UCSD-AML1 (cell line): Measurements from ENCODE around the gene MMAB.

Experiments
- DNase-seq: peaks from one replicate; lab custom pipeline; 2025; ENCODE audit not compliant: unreplicated experiment; lab: John Stamatoyannopoulos, UW

MMAB gene

GRCh38 chr12:109541413-109541726 is 31.9 kb downstream of the MMAB start:
- no peak for DNase-seq

GRCh38 chr12:109540526-109541412 is 32.5 kb downstream of the MMAB start:
- no peak for DNase-seq

GRCh38 chr12:109539508-109539907 is 33.8 kb downstream of the MMAB start:
- DNase-seq, result no peak

- DNase-seq, result no peak
These were observed 35.0 kb downstream of the MMAB start for GRCh38 chr12:109538191-109538863.

- no peak for DNase-seq
These were observed 36.2 kb downstream of the MMAB start for GRCh38 chr12:109537136-109537535.

- no peak for DNase-seq
These were observed 37.4 kb downstream of the MMAB start for GRCh38 chr12:109535863-109536250.

- no peak for DNase-seq
These were observed 38.0 kb downstream of the MMAB start for GRCh38 chr12:109535231-109535862.

GRCh38 chr12:109534456-109534855 is 38.8 kb downstream of the MMAB start:
- DNase-seq, result no peak

- no peak for DNase-seq
These were observed 39.9 kb downstream of the MMAB start for GRCh38 chr12:109533487-109533740.

- no peak for DNase-seq
These were observed 40.4 kb downstream of the MMAB start for GRCh38 chr12:109532721-109533486.

GRCh38 chr12:109531411-109531810 is 41.9 kb downstream of the MMAB start:
- DNase-seq, result no peak

- no peak for DNase-seq
These were observed 43.3 kb downstream of the MMAB start for GRCh38 chr12:109529691-109530640.

- no peak for DNase-seq
These were observed 45.7 kb downstream of the MMAB start for GRCh38 chr12:109527489-109528123.

- no peak for DNase-seq
These were observed 48.1 kb downstream of the MMAB start for GRCh38 chr12:109525279-109525585.

GRCh38 chr12:109524466-109525278 is 48.6 kb downstream of the MMAB start:
- no peak for DNase-seq

GRCh38 chr12:109523504-109523903 is 49.8 kb downstream of the MMAB start:
- no peak for DNase-seq

GRCh38 chr12:109523071-109523470 is 50.2 kb downstream of the MMAB start:
- no peak for DNase-seq

GRCh38 chr12:109521831-109522230 is 51.5 kb downstream of the MMAB start:
- DNase-seq, result no peak

GRCh38 chr12:109519787-109520186 is 53.5 kb downstream of the MMAB start:
- no peak for DNase-seq
